Kidney tubule cell (primary cell): ENCODE results near the gene SLC24A4.

Experiments used
- DNase-seq: peaks from one replicate; pipeline ENCODE4 v3.0.0-alpha.2; 2018; ENCODE audit warnings: low spot score

The SLC24A4 gene

DNA sequence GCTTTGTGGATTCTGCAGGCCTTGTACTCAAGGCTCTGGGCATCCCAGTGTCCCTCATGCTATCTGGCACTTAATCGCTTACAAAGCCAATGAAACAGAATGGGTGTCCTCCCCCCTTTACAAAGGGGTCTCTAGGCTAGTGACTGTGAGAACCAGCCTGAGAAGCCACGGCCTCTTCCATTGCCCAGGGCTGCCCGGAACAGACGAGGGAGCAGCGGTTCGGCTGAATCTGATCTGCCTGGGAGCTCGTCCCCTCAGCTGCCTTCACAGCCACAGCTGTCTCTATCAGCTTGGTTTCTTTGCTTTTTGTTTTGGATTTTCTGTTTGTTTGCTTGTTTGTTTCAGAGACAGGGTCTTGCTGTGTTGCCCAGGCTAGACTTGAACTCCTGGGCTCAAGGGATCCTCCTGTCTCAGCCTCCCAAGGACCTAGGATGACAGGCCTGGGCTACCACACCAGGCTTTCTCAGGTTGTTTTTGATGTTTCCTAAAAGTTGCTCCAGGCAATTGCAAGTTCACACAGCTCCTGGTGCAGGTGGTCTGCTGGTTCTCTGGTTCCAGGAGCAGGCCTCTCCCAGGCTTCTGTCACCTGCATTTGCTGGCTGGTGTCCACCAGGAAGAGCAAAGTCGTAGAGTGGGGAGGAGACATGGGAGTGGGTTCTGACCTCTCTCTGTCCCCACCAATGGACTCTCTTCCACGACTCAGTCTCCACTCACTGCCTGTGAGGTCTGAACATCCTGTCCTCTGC is 179.7 kb downstream of the SLC24A4 start:
- peak; percentile 3 for DNase-seq

- DNase-seq, result peak; percentile 95
Observed at GRCh38 chr14:92503756-92504491, 181.0 kb downstream of the SLC24A4 start.

- no peak for DNase-seq
Observed at GRCh38 chr14:92505826-92506225, 182.9 kb downstream of the SLC24A4 start.

- DNase-seq, result no peak
Observed at GRCh38 chr14:92506231-92506630, 183.3 kb downstream of the SLC24A4 start.

- DNase-seq, result peak; percentile 26
Observed at GRCh38 chr14:92507174-92507768, 184.3 kb downstream of the SLC24A4 start.

DNA sequence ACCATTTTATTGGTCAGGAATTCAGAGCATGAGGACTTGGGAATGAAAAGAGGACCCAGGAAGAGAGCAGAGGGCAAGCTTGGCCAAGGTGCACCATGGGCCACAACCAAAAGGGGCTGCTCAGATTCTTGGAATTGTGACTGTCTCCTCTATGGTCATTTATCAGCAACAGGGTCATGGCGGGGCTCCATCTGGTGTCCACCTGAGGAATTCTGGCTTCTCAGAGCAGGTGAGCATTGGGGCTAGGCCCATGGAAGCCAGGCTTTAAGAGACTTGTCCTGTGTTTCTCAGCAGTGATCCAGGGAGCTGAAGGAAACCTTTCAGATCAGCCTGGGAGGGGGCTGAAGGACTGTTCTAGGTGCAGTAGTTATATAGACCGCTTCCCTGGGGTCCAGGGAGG is 188.0 kb downstream of the SLC24A4 start:
- DNase-seq, result peak; percentile 35

GRCh38 chr14:92511453-92512238 is 188.7 kb downstream of the SLC24A4 start:
- DNase-seq, result peak; percentile 97

- DNase-seq, result no peak
Observed at GRCh38 chr14:92512807-92513203, 189.8 kb downstream of the SLC24A4 start.

- DNase-seq, result peak; percentile 75
Observed at GRCh38 chr14:92513204-92513965, 190.4 kb downstream of the SLC24A4 start, which contains the start of gene RIN3. Gene RIN3, plus strand, starts transcription at chr14:92513781. Its CDS starts 152 bp downstream, at chr14:92513933.

DNA sequence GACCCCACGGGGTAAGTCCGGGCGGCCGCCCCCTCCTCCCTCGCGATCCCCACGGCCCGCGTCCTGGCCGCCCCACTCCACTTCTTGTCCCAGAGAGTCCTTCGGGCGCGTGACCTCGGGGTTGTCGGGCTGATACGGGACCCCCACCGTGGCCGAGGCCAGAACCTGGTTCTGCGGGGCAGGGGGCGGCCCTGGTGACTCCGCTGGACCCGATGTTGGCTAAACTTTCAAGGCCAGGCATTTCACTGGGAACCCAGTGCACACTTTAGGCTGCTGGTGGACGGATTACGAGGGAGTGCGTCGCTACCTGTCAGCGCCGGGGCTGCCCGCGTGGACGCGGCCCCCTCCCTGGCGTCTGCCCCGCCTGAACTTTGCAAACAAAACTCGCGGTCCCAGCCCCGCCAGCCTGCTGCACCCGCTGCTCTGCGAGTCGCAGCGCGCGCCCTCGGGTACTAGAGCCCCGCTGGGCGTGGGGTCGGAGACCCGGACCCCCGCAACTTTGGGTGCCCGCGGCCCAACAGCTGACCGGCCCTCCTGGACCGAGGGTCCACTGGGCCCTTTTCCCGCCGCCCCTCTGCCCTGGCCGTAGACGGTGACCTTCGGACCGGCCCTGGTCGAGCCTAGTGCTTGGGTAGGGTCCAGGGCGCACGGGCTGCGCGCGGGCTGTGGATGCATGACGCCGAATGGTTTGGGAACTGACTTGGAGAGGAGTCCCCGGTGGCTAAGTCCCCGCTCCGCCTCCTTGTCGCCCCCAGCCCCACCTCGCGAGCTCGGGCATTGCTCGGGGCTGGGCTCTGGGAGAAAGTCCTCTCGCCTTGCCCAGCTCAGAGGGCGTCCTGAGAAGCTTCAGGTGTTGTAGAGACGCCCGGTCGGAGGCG is 191.2 kb downstream of the SLC24A4 start:
- DNase-seq, result peak; percentile 40

GRCh38 chr14:92514844-92515514 is 192.0 kb downstream of the SLC24A4 start:
- no peak for DNase-seq

DNA sequence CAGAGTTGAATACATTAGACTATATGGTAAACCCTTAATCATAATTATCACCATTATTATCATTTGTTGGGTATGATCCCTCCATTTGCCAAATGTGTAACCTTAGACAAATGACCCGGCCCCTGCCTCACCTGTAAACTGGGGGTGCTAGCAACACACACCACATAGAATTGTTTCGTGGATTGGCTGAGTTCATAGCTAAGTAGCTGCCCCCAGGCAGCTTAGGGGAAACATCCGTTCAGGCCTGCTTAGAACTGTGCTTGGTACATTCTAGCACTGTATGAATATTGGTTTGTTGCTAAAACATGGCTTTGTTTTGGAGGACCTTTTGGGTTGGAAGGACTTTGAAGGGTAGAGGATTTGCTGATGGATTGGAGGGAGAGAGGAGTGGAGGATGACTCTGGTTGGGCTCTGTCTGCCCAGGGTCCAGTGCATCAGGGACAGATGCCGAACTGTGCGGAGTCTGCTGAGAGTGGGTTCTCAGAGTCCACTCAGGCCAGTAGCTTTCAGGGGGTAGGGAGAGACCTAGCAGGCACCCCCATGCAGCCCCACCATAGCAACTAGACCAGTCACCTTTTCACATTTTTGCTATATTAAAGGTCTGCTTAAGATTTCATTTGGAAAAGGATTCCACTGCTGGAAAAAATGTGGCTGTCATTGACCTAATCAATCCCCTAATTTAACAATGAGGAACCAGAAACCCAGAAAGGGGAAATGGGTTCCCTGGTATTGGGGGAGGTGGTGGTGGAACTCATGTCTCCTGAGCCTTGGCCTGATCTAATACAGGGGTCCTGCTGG is 192.8 kb downstream of the SLC24A4 start:
- DNase-seq, result no peak

- DNase-seq, result no peak
Observed at GRCh38 chr14:92516344-92516965, 193.5 kb downstream of the SLC24A4 start.

DNA sequence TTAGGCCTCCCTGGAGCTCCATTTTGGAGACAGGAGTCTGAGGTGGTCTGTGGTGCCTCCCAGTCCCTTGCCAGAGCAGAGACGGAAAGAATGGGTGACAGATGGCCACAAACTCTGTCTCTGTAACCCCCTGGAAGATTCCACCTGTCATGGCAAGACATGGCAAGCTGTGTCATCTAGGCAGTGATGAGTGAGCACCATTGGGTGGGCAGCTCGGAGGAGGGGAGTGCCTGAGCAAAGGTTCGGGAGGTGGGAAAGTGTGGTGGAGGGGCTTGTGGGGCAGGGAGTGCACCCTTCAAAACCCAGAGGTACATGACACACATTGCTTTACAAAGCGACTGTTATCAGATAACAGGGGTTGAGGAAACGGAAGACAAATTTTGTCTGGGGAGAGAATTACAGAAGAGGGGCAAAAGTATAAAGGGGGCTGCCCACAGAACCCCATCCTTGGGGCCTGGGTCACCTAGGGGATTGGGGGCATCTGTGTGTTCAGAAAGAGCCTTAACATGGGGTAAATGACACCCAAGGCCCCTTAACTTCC is 194.1 kb downstream of the SLC24A4 start:
- no peak for DNase-seq

DNA sequence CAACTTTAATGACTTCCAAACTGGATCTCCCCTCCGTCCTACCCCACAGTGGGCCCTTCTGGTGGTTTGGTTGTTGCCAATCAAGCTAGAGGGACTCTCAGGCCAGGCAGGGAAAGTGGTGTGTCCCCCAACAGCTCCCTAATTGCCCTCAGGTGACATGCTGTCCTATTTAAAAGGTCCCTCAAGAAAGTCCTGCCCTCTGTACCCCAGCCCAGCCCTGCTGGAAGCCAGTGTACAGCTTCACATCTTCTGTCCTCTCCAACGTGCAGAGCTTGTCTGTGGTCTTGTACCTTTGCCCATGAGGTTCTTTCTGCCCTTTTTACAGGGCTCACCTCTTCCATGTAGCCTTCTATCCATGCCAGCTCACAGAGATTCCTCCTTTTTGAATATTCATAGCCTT is 194.8 kb downstream of the SLC24A4 start:
- no peak for DNase-seq

DNA sequence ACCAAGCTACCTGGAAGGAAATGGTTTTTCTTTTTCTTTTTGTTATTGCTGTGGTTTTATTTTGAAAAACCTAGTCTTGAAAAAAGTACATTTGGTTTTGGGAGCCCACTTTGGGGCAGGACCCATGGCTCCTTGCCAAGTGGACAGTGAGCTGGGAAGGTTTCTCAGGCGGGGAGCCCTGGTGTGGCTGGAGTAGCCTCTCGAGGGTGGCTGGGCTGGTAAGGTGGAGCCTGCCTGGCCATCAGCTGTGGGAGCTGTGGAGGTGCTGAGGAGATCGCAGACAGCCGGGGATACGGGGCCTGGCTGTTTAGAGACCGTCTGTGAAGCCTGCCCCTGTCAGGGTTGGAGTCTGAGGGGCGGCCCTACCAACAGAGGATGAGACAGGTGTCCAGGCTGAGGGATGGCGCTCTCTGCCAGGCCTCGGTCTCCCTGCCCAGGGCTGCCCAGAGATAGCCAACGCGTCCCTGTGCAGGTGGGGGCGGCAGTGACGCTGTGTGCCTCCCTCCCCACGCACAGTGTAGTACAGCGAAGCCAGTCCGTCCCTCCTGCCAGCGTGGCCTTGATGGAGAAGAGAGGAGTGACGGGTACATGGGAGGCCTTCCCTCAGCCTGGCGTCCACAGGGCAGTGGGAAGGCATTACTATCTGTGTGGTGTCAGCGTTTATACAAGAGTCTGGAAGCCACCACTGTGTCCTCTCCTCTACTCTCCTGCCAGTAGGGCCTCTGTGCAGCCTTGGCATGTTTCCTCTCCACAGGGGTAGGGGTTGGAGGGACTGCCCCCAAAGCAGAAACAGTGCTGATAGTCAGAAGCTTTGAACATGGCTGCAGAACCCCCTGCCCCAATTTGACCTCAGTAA is 196.5 kb downstream of the SLC24A4 start:
- no peak for DNase-seq
